HG03108 (cell line): ENCODE measurements around the gene CNTD1.
"Not testable (repeated sequence)": the region's sequence is repeated elsewhere in the genome, so short reads cannot be mapped to it uniquely, and the experiment has no call there.

Experiments
- ATAC-seq: cut with Tn5 transposase; IDR thresholded peaks from one replicate; pipeline ENCODE4 v1.9.1; 2021; ENCODE audit warnings: moderate library complexity; ENCODE audit not compliant: unreplicated experiment

Gene CNTD1

DNA sequence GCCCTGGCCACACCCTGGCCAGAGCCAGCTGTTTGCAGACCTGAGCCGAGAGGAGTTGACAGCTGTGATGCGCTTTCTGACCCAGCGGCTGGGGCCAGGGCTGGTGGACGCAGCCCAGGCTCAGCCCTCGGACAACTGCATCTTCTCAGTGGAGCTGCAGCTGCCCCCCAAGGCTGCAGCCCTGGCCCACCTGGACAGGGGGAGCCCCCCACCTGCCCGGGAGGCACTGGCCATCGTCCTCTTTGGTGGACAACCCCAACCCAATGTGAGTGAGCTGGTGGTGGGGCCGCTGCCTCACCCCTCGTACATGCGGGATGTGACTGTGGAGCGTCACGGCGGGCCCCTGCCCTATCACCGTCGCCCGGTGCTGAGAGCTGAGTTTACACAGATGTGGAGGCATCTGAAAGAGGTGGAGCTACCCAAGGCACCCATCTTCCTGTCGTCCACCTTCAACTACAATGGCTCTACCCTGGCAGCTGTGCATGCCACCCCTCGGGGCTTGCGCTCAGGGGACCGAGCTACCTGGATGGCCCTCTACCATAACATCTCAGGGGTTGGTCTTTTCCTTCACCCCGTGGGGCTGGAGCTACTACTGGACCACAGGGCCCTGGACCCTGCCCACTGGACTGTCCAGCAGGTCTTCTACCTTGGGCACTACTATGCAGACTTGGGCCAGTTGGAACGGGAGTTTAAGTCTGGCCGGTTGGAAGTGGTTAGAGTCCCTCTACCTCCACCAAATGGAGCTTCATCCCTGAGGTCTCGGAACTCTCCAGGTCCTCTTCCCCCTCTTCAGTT is 46.3 kb downstream of the CNTD1 start:
- no peak for ATAC-seq

DNA sequence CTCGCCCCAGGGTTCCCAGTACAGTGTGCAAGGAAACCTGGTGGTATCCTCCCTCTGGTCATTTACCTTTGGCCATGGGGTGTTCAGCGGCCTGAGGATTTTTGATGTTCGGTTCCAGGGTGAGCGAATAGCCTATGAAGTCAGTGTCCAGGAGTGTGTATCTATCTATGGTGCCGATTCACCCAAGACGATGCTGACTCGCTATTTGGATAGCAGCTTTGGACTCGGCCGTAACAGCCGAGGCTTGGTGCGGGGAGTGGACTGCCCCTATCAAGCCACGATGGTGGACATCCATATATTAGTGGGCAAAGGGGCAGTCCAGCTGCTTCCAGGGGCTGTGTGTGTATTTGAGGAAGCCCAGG is 46.9 kb downstream of the CNTD1 start:
- no peak for ATAC-seq

DNA sequence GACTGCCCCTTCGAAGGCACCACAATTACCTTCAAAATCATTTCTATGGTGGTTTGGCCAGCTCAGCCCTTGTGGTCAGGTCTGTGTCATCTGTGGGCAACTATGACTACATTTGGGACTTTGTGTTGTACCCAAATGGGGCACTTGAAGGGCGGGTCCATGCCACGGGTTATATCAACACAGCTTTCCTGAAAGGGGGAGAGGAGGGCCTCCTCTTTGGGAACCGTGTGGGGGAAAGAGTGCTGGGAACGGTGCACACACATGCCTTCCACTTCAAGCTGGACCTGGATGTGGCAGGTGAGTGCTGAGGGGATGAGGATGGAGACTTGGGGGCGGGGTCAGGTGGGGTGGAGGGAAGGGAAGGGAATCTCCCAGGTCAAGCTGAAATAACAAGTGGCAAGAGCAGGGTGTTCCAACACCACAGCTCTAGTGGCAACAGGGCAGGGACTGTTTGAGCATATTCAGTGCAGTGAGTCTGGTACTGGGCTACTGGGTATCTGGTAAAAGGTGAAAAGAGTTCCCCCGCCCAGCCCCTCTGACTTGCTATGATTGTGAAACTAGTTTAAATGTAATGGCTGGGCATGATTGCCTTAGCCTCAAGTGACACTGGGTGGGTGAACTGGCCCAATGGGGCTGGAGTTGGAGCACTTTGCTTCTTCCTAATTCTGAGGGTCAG is 47.4 kb downstream of the CNTD1 start:
- ATAC-seq = no peak

DNA sequence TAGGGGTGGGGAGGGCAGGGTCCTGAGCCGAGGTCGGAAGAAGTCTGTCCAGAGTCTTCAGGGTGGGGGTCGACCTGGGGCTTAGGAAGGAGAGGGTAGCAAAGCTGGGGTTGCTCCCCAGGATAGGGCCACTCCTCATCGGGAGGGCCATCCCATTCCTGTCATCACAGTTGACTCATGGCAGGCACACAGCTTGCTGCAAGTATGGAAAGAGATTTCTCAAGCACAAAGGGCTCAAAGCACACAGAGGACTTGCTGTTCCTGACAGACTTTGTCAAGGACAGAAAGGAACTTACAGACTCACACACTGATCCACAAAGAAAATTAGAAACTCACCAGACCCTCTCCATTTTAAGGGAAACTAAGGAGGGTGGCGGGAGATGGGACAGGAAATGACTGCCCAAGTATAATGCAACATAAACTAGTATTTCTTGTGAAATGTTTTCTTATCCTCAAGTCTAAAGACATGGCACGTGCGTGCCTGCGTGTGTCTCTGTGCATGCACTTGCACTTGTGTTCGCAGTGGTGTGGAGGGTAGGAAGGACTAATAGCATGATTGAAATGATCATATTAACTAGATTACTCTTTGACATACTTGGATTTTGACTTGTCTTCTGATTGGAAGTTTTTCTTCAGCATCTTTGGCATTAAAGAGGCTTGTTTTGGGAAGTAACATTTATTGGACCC is 48.1 kb downstream of the CNTD1 start:
- no peak for ATAC-seq

DNA sequence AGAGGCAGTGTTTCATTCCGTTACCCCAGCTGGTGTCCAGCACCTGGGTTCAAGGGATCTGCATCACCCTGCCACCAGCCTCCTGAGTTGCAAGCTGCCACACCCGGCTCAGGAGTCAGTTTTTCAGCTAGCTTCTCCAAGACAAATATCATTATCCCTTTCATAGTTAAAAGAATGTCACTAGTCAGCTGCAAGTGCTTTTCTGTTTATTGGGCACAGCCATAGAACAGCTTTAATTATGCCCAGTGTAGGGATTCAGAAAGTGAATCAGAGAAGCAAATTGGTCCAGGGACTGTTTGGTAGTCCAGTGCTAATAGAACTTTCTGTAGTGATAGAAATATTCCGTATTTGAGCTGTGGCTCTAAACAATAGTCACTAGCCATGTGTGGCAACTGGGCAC is 49.4 kb downstream of the CNTD1 start:
- no peak for ATAC-seq

DNA sequence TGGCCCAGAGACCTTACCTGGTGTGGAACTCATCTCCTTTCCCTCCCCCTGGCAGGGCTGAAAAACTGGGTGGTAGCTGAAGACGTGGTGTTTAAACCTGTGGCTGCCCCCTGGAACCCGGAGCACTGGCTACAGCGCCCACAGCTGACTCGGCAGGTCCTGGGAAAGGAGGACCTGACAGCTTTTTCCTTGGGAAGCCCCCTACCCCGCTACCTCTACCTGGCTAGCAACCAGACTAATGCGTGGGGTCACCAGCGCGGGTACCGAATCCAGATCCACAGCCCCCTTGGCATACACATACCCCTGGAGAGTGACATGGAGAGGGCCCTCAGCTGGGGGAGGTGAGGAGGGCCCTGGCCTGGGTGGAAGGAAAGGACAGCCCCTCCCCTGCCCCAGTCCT is 50.4 kb downstream of the CNTD1 start:
- no peak for ATAC-seq

DNA sequence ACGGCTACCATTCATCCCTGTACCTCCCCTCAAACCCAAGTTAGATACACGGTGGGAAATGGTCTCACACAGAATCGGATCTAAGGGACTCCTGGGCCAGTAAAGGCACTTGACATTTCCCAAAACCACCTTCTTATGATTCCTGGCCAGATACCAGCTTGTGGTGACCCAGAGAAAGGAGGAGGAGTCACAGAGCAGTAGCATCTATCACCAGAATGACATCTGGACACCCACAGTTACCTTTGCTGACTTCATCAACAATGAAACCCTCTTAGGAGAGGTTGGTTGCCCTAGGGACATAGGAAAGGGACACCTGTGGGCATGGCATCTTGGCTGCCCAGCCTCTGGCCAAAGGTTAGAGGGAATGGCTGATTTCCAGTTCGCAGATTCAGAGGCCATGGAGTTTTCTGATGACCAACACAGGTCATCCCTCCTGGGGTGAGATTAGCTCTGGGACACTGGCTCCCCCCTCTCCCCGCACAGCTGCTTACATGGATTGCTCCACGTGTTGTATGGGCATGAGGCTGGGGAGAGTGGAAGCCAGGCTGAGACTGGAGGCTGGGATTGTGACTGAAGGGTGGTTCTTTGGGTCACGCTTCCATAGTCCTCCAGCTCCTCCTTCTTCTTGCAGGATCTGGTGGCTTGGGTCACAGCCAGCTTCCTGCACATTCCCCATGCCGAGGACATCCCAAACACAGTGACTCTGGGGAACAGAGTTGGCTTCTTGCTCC is 51.0 kb downstream of the CNTD1 start:
- ATAC-seq = no peak

DNA sequence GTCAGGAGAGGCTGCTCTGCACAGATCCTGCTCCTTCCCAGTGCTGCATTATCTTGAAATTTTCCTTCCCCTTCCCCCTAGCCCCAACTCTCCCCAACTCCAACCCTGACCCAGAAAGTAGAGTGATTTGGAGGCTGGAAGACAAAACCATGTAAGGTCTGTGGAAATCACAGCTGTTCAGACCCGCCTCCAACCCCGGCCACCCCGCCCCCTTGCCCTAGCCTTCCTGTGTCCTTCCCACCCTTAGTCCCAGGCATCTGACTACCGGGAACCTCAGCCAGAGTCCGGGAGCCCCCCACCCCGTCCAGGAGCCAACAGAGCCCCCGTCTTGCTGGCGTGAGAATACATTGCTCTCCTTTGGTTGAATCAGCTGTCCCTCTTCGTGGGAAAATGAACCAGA is 52.3 kb downstream of the CNTD1 start, which contains the start of gene AOC3:
TSS of gene AOC3 (plus strand) at position 246 of the 400 bp plus-strand sequence. CDS start at position 391, 145 bp downstream.
- no peak for ATAC-seq

DNA sequence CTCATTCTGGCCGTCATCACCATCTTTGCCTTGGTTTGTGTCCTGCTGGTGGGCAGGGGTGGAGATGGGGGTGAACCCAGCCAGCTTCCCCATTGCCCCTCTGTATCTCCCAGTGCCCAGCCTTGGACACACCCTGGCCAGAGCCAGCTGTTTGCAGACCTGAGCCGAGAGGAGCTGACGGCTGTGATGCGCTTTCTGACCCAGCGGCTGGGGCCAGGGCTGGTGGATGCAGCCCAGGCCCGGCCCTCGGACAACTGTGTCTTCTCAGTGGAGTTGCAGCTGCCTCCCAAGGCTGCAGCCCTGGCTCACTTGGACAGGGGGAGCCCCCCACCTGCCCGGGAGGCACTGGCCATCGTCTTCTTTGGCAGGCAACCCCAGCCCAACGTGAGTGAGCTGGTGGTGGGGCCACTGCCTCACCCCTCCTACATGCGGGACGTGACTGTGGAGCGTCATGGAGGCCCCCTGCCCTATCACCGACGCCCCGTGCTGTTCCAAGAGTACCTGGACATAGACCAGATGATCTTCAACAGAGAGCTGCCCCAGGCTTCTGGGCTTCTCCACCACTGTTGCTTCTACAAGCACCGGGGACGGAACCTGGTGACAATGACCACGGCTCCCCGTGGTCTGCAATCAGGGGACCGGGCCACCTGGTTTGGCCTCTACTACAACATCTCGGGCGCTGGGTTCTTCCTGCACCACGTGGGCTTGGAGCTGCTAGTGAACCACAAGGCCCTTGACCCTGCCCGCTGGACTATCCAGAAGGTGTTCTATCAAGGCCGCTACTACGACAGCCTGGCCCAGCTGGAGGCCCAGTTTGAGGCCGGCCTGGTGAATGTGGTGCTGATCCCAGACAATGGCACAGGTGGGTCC is 52.9 kb downstream of the CNTD1 start:
- ATAC-seq = not testable (repeated sequence)

DNA sequence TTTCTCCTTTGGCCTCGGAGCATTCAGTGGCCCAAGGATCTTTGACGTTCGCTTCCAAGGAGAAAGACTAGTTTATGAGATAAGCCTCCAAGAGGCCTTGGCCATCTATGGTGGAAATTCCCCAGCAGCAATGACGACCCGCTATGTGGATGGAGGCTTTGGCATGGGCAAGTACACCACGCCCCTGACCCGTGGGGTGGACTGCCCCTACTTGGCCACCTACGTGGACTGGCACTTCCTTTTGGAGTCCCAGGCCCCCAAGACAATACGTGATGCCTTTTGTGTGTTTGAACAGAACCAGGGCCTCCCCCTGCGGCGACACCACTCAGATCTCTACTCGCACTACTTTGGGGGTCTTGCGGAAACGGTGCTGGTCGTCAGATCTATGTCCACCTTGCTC is 53.7 kb downstream of the CNTD1 start:
- ATAC-seq = no peak

DNA sequence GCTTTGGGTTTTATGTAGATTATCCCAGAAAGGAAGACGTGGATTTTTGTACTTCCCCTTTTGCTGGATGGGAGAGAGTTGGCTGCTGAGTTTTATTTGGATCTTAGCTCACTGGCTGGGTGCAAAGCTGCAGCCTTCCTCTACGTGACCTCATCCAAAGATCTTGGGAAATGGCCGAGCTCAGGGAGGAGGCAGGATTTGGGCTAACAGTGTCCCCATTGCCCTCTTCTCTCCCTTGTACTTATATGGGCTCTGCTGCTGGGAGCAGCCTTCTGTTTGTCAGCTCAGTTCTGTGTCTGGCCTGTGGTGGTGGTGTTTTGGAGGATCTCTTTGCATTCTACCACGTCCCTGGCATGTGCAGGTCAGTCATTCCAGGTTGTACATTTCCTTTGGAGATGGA is 54.3 kb downstream of the CNTD1 start:
- no peak for ATAC-seq

DNA sequence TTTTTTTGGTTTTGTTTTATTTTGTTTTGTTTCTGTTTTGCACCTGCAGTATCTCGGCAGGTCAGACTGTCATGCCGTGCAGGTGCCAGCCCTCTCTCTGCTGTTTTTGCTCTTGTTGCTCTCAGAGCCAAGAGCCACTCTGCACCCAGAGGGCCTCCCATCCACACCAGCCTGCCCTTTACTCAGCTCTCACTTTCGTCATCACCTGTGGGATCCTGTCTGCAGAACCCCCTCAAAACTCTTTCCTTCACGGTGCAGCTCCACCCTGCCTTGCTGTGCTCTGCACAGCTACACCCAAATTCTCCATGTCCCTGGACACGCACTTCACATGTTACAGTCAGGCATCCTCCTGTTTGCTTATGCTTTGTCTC is 54.9 kb downstream of the CNTD1 start:
- no peak for ATAC-seq

DNA sequence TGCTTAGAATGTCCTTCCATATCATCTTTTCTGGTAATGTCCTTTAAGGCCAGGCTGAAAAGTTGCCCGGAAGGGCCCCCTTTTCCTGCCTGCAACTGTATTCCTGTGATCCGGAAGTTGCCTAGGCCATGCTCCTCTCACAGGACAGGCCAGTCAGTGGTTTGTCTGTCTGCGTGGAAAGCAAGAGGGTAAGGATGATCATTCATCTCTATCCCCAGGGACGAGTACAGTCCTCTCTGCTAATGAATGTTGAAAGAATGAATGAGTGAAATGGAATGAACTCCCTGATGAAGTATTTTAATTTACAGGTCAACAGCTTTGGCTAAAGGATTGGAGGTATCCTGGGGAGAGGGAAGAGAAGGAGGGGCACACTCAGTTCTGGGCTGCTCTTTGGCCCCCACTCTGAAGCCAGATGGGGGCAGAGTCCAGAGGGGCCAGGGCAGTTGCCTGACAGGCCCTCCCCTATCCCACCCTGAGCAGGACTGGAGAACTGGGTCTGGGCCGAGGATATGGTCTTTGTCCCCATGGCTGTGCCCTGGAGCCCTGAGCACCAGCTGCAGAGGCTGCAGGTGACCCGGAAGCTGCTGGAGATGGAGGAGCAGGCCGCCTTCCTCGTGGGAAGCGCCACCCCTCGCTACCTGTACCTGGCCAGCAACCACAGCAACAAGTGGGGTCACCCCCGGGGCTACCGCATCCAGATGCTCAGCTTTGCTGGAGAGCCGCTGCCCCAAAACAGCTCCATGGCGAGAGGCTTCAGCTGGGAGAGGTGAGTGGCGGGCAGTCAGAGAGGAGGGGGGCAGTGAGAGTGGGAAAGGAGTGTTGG is 55.5 kb downstream of the CNTD1 start:
- ATAC-seq = no peak

DNA sequence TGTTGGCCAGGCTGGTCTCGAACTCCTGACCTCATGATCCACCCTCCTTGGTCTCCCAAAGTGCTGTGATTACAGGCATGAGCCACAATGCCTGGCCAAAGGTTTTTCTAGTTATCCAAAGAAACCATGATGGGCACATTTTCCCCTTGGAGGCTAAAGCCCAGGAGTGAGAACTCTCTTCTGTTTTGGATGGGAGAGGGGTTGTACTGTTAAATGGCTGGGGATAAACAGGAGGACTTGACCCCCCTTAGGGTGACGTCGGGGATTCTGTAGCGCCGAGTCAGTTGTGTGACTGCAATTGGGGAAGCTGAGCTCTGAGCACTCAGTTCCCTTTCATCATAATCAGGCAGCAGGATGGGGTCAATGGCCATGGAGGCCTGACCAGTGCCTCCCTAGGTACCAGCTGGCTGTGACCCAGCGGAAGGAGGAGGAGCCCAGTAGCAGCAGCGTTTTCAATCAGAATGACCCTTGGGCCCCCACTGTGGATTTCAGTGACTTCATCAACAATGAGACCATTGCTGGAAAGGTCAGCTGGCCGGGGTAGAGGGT is 56.5 kb downstream of the CNTD1 start:
- ATAC-seq = no peak

DNA sequence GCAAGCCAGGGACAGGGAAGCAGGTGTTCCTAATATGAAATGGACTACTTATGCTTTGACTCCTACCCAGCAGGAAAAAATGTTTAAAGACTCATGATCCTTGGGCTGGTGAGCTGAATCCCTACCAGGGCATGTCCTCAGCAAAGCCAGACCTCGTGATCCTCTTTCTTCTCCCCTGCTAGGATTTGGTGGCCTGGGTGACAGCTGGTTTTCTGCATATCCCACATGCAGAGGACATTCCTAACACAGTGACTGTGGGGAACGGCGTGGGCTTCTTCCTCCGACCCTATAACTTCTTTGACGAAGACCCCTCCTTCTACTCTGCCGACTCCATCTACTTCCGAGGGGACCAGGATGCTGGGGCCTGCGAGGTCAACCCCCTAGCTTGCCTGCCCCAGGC is 57.4 kb downstream of the CNTD1 start:
- not testable (repeated sequence) for ATAC-seq

DNA sequence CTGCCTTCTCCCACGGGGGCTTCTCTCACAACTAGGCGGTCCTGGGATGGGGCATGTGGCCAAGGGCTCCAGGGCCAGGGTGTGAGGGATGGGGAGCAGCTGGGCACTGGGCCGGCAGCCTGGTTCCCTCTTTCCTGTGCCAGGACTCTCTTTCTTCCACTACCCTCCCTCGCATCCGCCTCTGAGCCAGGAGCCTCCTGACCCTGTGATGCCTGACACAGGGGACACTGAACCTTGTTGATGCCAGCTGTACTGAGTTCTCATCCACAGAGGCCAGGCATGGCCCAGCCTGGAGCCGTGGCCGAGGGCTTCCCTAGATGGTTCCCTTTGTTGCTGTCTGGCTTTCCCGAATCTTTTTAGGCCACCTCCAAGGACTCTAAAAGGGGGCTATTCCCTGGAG is 57.9 kb downstream of the CNTD1 start:
- ATAC-seq = not testable (repeated sequence)

DNA sequence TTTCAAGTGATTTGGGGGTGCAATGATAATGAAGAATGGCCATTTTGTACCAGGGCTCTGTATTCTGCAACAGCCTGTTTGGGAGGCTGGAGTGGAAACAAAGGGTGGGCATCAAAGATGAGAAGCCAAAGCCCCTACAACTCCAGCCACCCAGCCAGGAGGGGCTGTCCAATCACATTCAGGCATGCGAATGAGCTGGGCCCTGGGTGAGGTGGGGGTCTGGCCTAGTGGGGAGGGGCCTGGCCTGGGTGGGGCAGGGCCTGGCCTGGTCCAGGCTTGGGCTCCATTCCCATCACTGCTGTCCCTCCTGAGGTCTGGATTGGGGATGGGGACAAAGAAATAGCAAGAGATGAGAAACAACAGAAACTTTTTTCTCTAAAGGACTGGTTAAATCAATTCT is 58.7 kb downstream of the CNTD1 start:
- no peak for ATAC-seq
